ENCODE measurements around the gene MROH2A.

- no peak for TF ChIP-seq NFIX (CRISPR knock-in tag; IDR thresholded peaks at IDR 0.05; ENCODE audit: low read depth)
- no peak for TF ChIP-seq CTCF (IDR thresholded peaks at IDR 0.05 in 2 of 3, conservative IDR thresholded peaks at IDR 0.05 in 1 of 3; ENCODE audit: insufficient read depth in 2 of 3, low read depth in 1 of 3, low read length in 3 of 3)
- TF ChIP-seq ZNF146 (CRISPR knock-in tag; IDR thresholded peaks at IDR 0.05; ENCODE audit: unreplicated experiment) = no peak
These were observed 23.1 kb upstream of the MROH2A start for GRCh38 chr2:233754872-233755611.
